ENCODE measurements around the gene ERICH6B.
"Not testable (repeated sequence)": the region's sequence is repeated elsewhere in the genome, so short reads cannot be mapped to it uniquely, and the experiment has no call there.

The ERICH6B gene

DNA sequence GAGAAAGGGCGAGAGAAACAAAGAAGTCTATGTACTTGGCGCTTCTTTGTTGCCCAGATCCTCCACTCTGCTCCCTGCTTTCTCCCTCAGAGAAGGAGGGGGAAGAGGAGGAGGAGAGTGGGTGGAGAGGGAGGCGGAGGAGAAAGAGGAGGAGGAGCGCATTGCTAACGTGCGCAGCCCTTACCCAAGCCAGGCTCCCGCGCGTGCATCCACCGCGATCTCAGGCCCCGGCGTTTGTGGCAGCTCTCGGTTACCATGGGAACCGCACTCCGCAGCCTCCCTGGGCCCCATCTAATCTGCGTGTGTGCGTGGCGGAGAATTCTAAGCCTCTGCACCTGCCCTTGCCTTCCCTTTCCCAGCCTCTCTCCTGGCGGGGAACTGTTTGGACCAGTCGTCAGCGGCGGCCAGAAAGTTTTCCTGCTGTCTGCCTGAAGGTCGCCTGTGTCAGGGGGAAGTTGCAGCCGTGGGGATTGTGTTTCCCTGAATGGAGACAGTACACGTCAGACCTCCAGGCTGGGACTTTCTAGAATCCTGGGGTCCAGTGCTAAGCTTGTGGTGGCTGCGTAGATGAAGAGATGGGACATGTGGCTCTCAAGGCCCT lies at the start of gene ERICH6B:
ERICH6B (minus strand) TSS at position 239 of the 601 bp plus-strand sequence. CDS start 18,734 bp downstream, outside the sequence.
- Histone ChIP-seq H3K27ac (no peak within 1 kb of the TSS), H3K4me3 (peak within 1 kb of the TSS; percentile 46)
- DNase-seq (ENCODE audit: low spot score) = no peak
- TF ChIP-seq, protein P1, sequence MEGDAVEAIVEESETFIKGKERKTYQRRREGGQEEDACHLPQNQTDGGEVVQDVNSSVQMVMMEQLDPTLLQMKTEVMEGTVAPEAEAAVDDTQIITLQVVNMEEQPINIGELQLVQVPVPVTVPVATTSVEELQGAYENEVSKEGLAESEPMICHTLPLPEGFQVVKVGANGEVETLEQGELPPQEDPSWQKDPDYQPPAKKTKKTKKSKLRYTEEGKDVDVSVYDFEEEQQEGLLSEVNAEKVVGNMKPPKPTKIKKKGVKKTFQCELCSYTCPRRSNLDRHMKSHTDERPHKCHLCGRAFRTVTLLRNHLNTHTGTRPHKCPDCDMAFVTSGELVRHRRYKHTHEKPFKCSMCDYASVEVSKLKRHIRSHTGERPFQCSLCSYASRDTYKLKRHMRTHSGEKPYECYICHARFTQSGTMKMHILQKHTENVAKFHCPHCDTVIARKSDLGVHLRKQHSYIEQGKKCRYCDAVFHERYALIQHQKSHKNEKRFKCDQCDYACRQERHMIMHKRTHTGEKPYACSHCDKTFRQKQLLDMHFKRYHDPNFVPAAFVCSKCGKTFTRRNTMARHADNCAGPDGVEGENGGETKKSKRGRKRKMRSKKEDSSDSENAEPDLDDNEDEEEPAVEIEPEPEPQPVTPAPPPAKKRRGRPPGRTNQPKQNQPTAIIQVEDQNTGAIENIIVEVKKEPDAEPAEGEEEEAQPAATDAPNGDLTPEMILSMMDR (IDR thresholded peaks at IDR 0.05) = no peak

- not testable (repeated sequence) for H3K27ac ChIP-seq; DNase-seq (ENCODE audit: low spot score); H3K4me3 ChIP-seq
These were observed 47.4 kb upstream of the ERICH6B start for GRCh38 chr13:45662903-45663302.

- Histone ChIP-seq H3K27ac (no peak overlapping the region), H3K4me3 (no peak overlapping the region)
- DNase-seq (ENCODE audit: low spot score) = no peak
- TF ChIP-seq, protein P1 (IDR thresholded peaks at IDR 0.05) = no peak
These were observed 46.6 kb upstream of the ERICH6B start for GRCh38 chr13:45662162-45662561.

DNA sequence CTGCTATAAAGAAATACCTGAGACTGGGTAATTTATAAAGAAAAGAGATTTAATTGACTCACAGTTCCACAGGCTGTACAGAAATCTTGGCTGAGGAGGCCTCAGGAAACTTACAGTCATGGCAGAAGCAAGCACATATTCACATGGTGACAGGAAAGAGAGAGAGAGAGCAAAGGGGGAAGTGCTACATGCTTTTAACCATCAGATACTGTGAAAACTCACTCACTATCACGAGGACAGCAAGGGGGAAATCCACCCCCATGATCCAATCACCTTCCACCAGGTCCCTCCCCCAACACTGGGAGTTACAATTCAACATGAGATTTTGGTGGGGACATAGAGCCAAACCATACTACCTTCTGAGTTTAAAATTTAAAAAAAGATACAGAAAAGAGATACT lies 44.9 kb upstream of the ERICH6B start:
- not testable (repeated sequence) for H3K27ac ChIP-seq; DNase-seq (ENCODE audit: low spot score); H3K4me3 ChIP-seq

DNA sequence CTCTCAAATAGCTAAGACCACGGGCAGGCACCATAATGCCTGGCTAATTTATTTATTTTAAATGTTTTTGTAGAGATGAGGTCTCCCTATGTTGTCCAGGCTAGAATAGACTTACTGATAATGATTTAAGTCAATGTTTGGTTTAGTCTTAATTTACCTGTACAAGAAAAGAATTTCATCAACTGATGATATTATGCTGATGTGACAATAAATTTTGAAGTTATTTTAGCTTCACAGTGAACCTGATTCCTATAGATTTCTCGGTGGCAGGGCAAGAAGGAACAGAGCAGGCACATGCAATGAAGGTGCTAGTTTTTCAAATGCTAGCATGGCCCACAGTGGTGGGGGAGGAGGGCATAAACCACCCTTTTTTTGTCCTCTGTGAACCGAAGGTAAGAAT lies 44.0 kb upstream of the ERICH6B start:
- no peak for DNase-seq (ENCODE audit: low spot score)
- H3K4me3 ChIP-seq = no peak overlapping the region
- TF ChIP-seq, protein P1 (IDR thresholded peaks at IDR 0.05) = no peak
- H3K27ac ChIP-seq = no peak overlapping the region

- H3K4me3 ChIP-seq = no peak overlapping the region
- no peak for DNase-seq (ENCODE audit: low spot score)
- H3K27ac ChIP-seq = no peak overlapping the region
- TF ChIP-seq, protein P1 (IDR thresholded peaks at IDR 0.05) = no peak
These were observed 43.2 kb upstream of the ERICH6B start for GRCh38 chr13:45658586-45659235.

- Histone ChIP-seq H3K4me3 (no peak overlapping the region), H3K27ac (no peak overlapping the region)
- DNase-seq (ENCODE audit: low spot score) = no peak
- TF ChIP-seq, protein P1 (IDR thresholded peaks at IDR 0.05) = no peak
These were observed 39.3 kb upstream of the ERICH6B start for GRCh38 chr13:45654633-45655349.

- not testable (repeated sequence) for DNase-seq (ENCODE audit: low spot score); H3K4me3 ChIP-seq; H3K27ac ChIP-seq
These were observed 29.7 kb upstream of the ERICH6B start for GRCh38 chr13:45645263-45645662.

- DNase-seq (ENCODE audit: low spot score); H3K4me3 ChIP-seq; H3K27ac ChIP-seq: not testable (repeated sequence)
These were observed 26.6 kb upstream of the ERICH6B start for GRCh38 chr13:45642159-45642558.

GRCh38 chr13:45635291-45635690 lies 19.8 kb upstream of the ERICH6B start:
- H3K4me3 ChIP-seq; DNase-seq (ENCODE audit: low spot score); H3K27ac ChIP-seq: not testable (repeated sequence)

Data from coronary artery (tissue), 2 donors.